H1 (cell line): ENCODE data around the gene HDAC10. TPM values are rescaled to one million over a fixed set of nuclear protein-coding genes. Genes with fewer than 3 reads are reported as not detected.

Experiments
- CEBPB ChIP-seq: IDR thresholded peaks from 2 replicates; pipeline ENCODE4 v1.6.1; 2012; ENCODE audit warnings: low read depth, low read length
- CHD1 ChIP-seq: IDR thresholded peaks from 2 replicates; pipeline ENCODE4 v1.6.1; 2012; ENCODE audit warnings: low read depth, low read length, improper control_type of control experiment
- FOSL1 ChIP-seq: IDR thresholded peaks from 2 replicates; pipeline ENCODE4 v1.6.1; 2011; ENCODE audit warnings: mild to moderate bottlenecking, low read depth, low read length, moderate library complexity; ENCODE audit not compliant: insufficient read depth
- JUN ChIP-seq: IDR thresholded peaks from 2 replicates; pipeline ENCODE4 v1.6.1; 2011; ENCODE audit warnings: low read depth, mild to moderate bottlenecking, improper control_type of control experiment, low read length
- SIX5 ChIP-seq: IDR thresholded peaks from 2 replicates; pipeline ENCODE4 v1.6.1; 2011; ENCODE audit warnings: mild to moderate bottlenecking, low read depth, low read length
- ZNF274 ChIP-seq: IDR thresholded peaks from 2 replicates; pipeline ENCODE4 v1.7.0; 2012; ENCODE audit warnings: low read length, borderline replicate concordance; ENCODE audit errors: extremely low read depth
- polyA plus RNA-seq, 7 experiments: library from polyadenylated mRNA; depleted of rRNA in 3 of 7; stranded (reverse) in 5 of 7; unstranded in 2 of 7; fragments of >200 nt in 5 of 7; fragments of 200-250 nt in 2 of 7; gene quantifications; 1 replicate in 5 of 7; 2 replicates in 1 of 7; 4 replicates in 1 of 7; pipeline versions ENCODE4 v1.2.1 to v1.2.3, GENCODE V29; 2011 to 2013; ENCODE audit warnings: missing spikeins in 2 of 7, mixed read lengths in 2 of 7
- total RNA-seq: library from RNA; stranded (reverse); fragmentation: NEBNext Ultra II Directional; extraction: Animal tissue kit (Norgen Biotek cat#: 25700); gene quantifications from 2 replicates; pipeline ENCODE4 v1.2.1, GENCODE V29; 2021
- TF ChIP-seq, protein P1 (sequence below): fragments of 300-600 bp; sonication (generic); IDR thresholded peaks from 2 replicates; pipeline ENCODE4 v1.7.1; 2012; ENCODE audit warnings: low read length, moderate library complexity, mild to moderate bottlenecking, inconsistent platforms; ENCODE audit not compliant: insufficient replicate concordance
- TF ChIP-seq, protein P2 (sequence below): IDR thresholded peaks from 2 replicates; pipeline ENCODE4 v1.6.1; 2012; ENCODE audit warnings: low read length, inconsistent platforms

Gene HDAC10
- total and polyA plus RNA-seq, 2 of the 8 experiments (the other 6 are each of a cell fraction or from before 2014, with no cell fraction given): 11.2 to 26.4 TPM

GRCh38 chr22:50210378-50211139 lies 40.5 kb downstream of the HDAC10 start (continued):
- TF ChIP-seq, protein P1, sequence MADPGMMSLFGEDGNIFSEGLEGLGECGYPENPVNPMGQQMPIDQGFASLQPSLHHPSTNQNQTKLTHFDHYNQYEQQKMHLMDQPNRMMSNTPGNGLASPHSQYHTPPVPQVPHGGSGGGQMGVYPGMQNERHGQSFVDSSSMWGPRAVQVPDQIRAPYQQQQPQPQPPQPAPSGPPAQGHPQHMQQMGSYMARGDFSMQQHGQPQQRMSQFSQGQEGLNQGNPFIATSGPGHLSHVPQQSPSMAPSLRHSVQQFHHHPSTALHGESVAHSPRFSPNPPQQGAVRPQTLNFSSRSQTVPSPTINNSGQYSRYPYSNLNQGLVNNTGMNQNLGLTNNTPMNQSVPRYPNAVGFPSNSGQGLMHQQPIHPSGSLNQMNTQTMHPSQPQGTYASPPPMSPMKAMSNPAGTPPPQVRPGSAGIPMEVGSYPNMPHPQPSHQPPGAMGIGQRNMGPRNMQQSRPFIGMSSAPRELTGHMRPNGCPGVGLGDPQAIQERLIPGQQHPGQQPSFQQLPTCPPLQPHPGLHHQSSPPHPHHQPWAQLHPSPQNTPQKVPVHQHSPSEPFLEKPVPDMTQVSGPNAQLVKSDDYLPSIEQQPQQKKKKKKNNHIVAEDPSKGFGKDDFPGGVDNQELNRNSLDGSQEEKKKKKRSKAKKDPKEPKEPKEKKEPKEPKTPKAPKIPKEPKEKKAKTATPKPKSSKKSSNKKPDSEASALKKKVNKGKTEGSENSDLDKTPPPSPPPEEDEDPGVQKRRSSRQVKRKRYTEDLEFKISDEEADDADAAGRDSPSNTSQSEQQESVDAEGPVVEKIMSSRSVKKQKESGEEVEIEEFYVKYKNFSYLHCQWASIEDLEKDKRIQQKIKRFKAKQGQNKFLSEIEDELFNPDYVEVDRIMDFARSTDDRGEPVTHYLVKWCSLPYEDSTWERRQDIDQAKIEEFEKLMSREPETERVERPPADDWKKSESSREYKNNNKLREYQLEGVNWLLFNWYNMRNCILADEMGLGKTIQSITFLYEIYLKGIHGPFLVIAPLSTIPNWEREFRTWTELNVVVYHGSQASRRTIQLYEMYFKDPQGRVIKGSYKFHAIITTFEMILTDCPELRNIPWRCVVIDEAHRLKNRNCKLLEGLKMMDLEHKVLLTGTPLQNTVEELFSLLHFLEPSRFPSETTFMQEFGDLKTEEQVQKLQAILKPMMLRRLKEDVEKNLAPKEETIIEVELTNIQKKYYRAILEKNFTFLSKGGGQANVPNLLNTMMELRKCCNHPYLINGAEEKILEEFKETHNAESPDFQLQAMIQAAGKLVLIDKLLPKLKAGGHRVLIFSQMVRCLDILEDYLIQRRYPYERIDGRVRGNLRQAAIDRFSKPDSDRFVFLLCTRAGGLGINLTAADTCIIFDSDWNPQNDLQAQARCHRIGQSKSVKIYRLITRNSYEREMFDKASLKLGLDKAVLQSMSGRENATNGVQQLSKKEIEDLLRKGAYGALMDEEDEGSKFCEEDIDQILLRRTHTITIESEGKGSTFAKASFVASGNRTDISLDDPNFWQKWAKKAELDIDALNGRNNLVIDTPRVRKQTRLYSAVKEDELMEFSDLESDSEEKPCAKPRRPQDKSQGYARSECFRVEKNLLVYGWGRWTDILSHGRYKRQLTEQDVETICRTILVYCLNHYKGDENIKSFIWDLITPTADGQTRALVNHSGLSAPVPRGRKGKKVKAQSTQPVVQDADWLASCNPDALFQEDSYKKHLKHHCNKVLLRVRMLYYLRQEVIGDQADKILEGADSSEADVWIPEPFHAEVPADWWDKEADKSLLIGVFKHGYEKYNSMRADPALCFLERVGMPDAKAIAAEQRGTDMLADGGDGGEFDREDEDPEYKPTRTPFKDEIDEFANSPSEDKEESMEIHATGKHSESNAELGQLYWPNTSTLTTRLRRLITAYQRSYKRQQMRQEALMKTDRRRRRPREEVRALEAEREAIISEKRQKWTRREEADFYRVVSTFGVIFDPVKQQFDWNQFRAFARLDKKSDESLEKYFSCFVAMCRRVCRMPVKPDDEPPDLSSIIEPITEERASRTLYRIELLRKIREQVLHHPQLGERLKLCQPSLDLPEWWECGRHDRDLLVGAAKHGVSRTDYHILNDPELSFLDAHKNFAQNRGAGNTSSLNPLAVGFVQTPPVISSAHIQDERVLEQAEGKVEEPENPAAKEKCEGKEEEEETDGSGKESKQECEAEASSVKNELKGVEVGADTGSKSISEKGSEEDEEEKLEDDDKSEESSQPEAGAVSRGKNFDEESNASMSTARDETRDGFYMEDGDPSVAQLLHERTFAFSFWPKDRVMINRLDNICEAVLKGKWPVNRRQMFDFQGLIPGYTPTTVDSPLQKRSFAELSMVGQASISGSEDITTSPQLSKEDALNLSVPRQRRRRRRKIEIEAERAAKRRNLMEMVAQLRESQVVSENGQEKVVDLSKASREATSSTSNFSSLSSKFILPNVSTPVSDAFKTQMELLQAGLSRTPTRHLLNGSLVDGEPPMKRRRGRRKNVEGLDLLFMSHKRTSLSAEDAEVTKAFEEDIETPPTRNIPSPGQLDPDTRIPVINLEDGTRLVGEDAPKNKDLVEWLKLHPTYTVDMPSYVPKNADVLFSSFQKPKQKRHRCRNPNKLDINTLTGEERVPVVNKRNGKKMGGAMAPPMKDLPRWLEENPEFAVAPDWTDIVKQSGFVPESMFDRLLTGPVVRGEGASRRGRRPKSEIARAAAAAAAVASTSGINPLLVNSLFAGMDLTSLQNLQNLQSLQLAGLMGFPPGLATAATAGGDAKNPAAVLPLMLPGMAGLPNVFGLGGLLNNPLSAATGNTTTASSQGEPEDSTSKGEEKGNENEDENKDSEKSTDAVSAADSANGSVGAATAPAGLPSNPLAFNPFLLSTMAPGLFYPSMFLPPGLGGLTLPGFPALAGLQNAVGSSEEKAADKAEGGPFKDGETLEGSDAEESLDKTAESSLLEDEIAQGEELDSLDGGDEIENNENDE: no peak
- TF ChIP-seq ZNF274 (no peak), JUN (no peak), SIX5 (no peak), CHD1 (no peak), FOSL1 (no peak), CEBPB (no peak)
- TF ChIP-seq, protein P2, sequence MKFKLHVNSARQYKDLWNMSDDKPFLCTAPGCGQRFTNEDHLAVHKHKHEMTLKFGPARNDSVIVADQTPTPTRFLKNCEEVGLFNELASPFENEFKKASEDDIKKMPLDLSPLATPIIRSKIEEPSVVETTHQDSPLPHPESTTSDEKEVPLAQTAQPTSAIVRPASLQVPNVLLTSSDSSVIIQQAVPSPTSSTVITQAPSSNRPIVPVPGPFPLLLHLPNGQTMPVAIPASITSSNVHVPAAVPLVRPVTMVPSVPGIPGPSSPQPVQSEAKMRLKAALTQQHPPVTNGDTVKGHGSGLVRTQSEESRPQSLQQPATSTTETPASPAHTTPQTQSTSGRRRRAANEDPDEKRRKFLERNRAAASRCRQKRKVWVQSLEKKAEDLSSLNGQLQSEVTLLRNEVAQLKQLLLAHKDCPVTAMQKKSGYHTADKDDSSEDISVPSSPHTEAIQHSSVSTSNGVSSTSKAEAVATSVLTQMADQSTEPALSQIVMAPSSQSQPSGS: no peak
